ENCODE data around the gene TNNI2.

DNA sequence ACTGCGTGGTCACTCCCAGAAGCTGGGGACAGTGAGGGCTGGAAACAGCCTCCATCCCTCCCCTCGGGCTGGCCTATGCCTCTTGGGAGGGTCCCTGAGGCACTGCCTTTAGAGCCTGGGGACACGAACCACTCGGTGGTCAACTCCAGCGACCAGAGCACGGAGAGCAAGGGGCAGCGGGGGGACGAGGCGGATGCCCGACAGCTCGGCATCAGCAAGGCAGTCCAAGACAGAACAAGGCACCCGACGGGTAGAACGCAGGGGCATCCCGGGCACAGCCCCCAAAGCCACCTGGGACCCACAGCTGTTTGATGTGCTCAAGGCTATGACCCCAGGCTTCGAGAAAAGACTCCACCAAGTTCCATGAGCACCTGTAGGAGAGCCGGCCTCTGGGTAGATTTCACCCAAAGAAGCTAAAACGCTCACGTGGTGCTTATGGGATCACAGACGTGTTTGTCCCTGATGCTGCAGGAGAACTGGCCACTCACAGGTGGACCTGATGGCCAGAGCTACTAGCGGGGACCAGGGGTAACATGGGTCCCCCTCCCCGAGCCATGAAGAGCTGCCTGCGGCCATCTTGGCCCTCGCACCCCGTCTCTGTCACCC lies 13.6 kb downstream of the TNNI2 start:
- TF ChIP-seq, protein P1, sequence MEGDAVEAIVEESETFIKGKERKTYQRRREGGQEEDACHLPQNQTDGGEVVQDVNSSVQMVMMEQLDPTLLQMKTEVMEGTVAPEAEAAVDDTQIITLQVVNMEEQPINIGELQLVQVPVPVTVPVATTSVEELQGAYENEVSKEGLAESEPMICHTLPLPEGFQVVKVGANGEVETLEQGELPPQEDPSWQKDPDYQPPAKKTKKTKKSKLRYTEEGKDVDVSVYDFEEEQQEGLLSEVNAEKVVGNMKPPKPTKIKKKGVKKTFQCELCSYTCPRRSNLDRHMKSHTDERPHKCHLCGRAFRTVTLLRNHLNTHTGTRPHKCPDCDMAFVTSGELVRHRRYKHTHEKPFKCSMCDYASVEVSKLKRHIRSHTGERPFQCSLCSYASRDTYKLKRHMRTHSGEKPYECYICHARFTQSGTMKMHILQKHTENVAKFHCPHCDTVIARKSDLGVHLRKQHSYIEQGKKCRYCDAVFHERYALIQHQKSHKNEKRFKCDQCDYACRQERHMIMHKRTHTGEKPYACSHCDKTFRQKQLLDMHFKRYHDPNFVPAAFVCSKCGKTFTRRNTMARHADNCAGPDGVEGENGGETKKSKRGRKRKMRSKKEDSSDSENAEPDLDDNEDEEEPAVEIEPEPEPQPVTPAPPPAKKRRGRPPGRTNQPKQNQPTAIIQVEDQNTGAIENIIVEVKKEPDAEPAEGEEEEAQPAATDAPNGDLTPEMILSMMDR (IDR thresholded peaks at IDR 0.05) = no peak
- TF ChIP-seq POLR2A (IDR thresholded peaks at IDR 0.05) = no peak
